Measurements from ENCODE around the gene SLC7A8.
A peak's percentile ranks its signal among the peaks of the same experiment; 100 is the strongest.

The SLC7A8 gene

GRCh38 chr14:23079716-23080115 lies 103.7 kb downstream of the SLC7A8 start:
- Mint-ChIP-seq H3K27me3 (no peaks in the 10 kb centered on the region), H3K36me3 (ENCODE audit: low read depth) (peaks cover 93% of the 10 kb centered on the region), H3K27ac (peak overlapping the region; percentile 81), H3K4me3 (no peak overlapping the region), H3K4me1 (ENCODE audit: low read depth) (peaks cover 11% of the 10 kb centered on the region), H3K9me3 (no peaks in the 10 kb centered on the region)
- no peak for DNase-seq

GRCh38 chr14:23078692-23079116 lies 104.8 kb downstream of the SLC7A8 start:
- H3K9me3 Mint-ChIP-seq: no peaks in the 10 kb centered on the region
- no peaks in the 10 kb centered on the region for H3K27me3 Mint-ChIP-seq
- no peak overlapping the region for H3K4me3 Mint-ChIP-seq
- DNase-seq: no peak
- peaks cover 8% of the 10 kb centered on the region for H3K4me1 Mint-ChIP-seq (ENCODE audit: low read depth)
- peak overlapping the region; percentile 81 for H3K27ac Mint-ChIP-seq
- peaks cover 96% of the 10 kb centered on the region for H3K36me3 Mint-ChIP-seq (ENCODE audit: low read depth)

DNA sequence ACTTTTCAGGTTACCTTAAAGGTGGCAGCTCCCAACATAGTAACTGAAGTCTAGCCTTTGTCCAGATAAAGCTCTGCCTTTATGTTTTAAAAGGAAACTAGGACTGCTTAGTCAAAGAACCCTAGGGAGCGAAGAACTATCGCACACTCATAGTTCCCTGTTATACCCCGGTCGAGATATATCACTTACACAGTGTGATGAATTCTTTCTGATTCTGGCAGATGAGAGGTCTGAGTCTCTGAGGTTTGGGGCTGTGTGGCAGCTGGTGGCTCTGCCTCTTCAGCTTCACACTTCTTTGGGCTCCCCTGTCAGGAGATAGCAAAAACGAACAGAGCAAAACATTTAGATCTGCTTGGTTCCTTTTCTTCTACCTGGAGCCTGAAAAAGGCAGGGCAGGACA lies 105.5 kb downstream of the SLC7A8 start:
- Mint-ChIP-seq H3K27ac (peak overlapping the region; percentile 81), H3K9me3 (no peaks in the 10 kb centered on the region), H3K27me3 (no peaks in the 10 kb centered on the region), H3K4me1 (ENCODE audit: low read depth) (peaks cover 8% of the 10 kb centered on the region), H3K4me3 (no peak overlapping the region), H3K36me3 (ENCODE audit: low read depth) (peaks cover 96% of the 10 kb centered on the region)
- DNase-seq: no peak

DNA sequence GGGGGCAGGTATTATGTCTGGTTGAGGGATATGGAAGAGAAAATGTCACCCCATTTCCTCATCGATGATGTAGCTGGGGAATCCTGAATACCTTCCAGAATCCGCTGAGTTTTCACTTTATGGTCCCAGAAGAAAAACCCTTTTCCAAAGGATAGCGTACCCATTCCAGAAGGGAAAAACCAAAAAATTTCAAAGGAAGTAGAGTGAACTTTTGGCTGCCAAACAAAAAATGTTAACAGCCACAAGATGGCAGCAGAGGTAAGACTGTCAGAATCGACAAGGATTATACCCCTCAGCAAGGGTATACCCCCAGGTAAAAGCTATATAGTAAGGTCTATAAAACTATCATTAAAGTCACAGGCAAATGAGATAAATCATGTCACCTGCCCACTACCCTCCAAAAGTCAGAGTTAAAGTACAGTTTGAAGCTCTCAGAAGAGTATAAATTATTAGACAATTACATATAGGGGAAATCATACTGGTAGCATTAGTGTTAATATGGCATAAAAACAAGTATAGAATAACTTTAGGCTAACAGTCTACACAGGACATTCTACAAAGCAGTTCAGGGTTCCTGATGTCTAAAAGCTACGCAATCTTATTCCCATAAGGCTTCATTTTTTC lies 106.6 kb downstream of the SLC7A8 start:
- peaks cover 98% of the 10 kb centered on the region for H3K36me3 Mint-ChIP-seq (ENCODE audit: low read depth)
- DNase-seq: no peak

More for the DNA sequence above, 106.6 kb downstream of the SLC7A8 start:
- peak overlapping the region; percentile 23 for H3K27ac Mint-ChIP-seq
- H3K9me3 Mint-ChIP-seq: no peaks in the 10 kb centered on the region
- no peak overlapping the region for H3K4me3 Mint-ChIP-seq
- peaks cover 16% of the 10 kb centered on the region for H3K4me1 Mint-ChIP-seq (ENCODE audit: low read depth)
- H3K27me3 Mint-ChIP-seq: no peaks in the 10 kb centered on the region
